ENCODE measurements around the gene CDCP1. TPM values are rescaled to one million over a fixed set of nuclear protein-coding genes. Genes with fewer than 3 reads are reported as not detected.

Gene CDCP1
- total and polyA plus RNA-seq, 2 experiments from 2014 or later: 0.12 TPM; not detected in 1

DNA sequence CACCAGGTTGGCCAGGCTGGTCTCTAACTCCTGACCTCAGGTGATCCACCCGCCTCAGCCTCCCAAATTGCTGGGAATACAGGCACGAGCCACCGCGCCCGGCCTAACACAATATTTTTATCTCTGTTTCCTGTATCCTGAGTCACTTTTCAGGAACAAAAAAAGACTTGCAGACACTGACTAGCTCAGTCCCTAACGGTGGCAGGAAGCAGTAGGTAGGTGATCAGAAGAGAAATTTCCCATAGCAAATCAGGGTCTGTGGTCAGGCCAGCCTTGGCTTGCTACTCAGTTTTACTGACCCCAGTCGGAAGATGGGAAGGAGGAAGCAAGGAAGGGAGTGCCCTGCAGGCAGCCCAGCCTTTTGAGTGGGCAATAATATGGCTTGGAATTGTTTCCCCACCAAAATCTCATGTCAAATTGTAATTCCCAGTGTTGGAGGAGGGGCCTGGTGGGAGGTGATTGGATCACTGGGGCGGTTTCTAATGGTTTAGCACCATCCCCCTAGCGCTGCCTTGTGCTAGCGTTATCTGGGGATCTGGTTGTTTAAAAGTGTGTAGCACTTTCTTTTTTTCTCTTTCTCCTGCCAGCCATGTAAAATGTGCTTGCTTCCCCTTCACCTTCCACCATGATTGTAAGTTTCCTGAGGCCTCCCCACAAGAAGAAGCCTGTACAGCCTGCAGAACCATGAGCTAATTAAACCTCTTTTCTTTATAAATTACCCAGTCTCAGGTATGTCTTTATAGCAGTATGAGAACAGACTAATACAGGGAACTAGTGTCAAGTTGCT lies 19.5 kb upstream of the CDCP1 start:
- H3K4me1 ChIP-seq (ENCODE audit: low read depth): peaks cover 8% of the 10 kb centered on the region
- TF ChIP-seq, protein P1, sequence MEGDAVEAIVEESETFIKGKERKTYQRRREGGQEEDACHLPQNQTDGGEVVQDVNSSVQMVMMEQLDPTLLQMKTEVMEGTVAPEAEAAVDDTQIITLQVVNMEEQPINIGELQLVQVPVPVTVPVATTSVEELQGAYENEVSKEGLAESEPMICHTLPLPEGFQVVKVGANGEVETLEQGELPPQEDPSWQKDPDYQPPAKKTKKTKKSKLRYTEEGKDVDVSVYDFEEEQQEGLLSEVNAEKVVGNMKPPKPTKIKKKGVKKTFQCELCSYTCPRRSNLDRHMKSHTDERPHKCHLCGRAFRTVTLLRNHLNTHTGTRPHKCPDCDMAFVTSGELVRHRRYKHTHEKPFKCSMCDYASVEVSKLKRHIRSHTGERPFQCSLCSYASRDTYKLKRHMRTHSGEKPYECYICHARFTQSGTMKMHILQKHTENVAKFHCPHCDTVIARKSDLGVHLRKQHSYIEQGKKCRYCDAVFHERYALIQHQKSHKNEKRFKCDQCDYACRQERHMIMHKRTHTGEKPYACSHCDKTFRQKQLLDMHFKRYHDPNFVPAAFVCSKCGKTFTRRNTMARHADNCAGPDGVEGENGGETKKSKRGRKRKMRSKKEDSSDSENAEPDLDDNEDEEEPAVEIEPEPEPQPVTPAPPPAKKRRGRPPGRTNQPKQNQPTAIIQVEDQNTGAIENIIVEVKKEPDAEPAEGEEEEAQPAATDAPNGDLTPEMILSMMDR (IDR thresholded peaks at IDR 0.05; ENCODE audit: low read depth, low read length): no peak
- H3K27ac ChIP-seq: no peak overlapping the region
- no peak overlapping the region for H3K4me3 ChIP-seq
- H3K27me3 ChIP-seq: peaks cover 8% of the 10 kb centered on the region
- no peaks in the 10 kb centered on the region for H3K9me3 ChIP-seq (ENCODE audit: low read depth)
- no peak for DNase-seq (ENCODE audit: low read depth in 1 of 2, low spot score in 1 of 2)
- H3K36me3 ChIP-seq: no peaks in the 10 kb centered on the region

DNA sequence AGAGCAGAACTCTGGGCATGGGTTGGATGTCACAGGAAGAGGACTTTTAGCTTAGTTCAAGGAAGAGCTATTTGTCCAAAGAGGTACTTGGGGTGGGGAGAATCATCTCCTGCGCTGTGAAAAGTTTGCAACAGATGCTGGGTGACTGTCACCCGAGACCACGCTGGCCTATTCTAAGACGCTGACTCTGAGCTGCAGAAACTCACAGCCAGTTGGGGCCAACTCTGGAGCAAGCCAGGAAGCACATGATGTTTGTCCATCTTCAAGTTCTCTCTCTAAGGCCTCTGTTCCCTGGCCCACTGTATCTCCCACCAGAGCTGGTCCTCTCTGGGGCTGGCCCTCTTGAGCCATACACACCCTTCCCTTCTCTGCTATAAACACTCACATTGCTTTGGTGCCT lies 17.9 kb upstream of the CDCP1 start:
- H3K27me3 ChIP-seq: no peaks in the 10 kb centered on the region
- TF ChIP-seq, protein P1 (IDR thresholded peaks at IDR 0.05; ENCODE audit: low read depth, low read length): no peak
- no peak for DNase-seq (ENCODE audit: low read depth in 1 of 2, low spot score in 1 of 2)
- peaks cover 8% of the 10 kb centered on the region for H3K4me1 ChIP-seq (ENCODE audit: low read depth)
- H3K9me3 ChIP-seq (ENCODE audit: low read depth): no peaks in the 10 kb centered on the region
- H3K36me3 ChIP-seq: no peaks in the 10 kb centered on the region
- no peak overlapping the region for H3K4me3 ChIP-seq
- no peak overlapping the region for H3K27ac ChIP-seq

DNA sequence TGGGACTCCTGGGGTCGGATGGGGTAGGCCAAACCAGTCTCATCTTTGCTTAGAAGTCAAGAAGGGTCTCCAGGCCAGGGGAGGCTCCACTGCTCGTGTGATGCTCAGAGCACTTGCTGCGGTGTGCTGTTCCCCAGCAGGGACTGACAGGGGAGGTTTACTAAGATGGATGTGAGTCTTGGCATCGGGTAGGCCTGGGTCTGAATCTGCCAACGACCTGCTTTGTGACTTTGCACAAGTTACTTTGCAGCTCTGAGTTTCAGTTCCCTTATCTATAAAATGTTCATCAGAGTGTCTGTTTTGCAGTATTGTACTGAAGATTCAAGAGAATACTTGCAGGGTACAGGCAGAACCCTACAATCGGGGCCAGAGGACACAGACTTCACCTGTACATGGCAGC lies 17.3 kb upstream of the CDCP1 start:
- no peaks in the 10 kb centered on the region for H3K27me3 ChIP-seq
- H3K27ac ChIP-seq: no peak overlapping the region
- no peak overlapping the region for H3K4me3 ChIP-seq
- H3K9me3 ChIP-seq (ENCODE audit: low read depth): no peaks in the 10 kb centered on the region
- no peaks in the 10 kb centered on the region for H3K36me3 ChIP-seq
- DNase-seq (ENCODE audit: low read depth in 1 of 2, low spot score in 1 of 2): no peak
- peaks cover 8% of the 10 kb centered on the region for H3K4me1 ChIP-seq (ENCODE audit: low read depth)
- TF ChIP-seq, protein P1 (IDR thresholded peaks at IDR 0.05; ENCODE audit: low read depth, low read length): no peak

DNA sequence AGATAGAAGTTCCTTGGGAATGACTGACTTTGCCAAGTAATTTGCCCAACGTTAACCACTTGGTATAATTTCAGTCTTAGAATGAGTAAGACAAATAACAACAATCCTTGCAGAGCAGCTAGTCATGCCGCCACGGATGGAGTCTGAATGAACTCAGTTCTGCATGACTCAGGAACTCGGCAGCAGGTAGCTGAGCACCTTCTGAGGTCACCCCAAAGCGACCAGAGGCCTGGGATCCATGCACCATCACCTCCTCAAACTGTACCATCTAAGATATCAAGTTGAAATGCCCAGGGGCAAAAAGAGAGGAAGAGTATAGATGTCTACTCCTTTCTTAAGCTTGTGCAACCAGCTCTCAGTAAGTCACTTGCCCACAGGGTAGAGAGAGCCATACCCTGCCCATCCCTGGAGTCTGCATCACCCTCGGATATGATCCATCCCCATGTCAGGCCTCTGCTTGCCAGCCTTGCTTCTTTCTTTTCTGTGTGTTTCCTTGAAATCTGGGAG lies 8.5 kb upstream of the CDCP1 start:
- H3K27me3 ChIP-seq: peaks cover 8% of the 10 kb centered on the region
- TF ChIP-seq, protein P1 (IDR thresholded peaks at IDR 0.05; ENCODE audit: low read depth, low read length): no peak
- H3K36me3 ChIP-seq: no peaks in the 10 kb centered on the region
- no peak for DNase-seq (ENCODE audit: low read depth in 1 of 2, low spot score in 1 of 2)
- H3K4me1 ChIP-seq (ENCODE audit: low read depth): no peaks in the 10 kb centered on the region
- H3K27ac ChIP-seq: no peak overlapping the region
- no peak overlapping the region for H3K4me3 ChIP-seq
- no peaks in the 10 kb centered on the region for H3K9me3 ChIP-seq (ENCODE audit: low read depth)

DNA sequence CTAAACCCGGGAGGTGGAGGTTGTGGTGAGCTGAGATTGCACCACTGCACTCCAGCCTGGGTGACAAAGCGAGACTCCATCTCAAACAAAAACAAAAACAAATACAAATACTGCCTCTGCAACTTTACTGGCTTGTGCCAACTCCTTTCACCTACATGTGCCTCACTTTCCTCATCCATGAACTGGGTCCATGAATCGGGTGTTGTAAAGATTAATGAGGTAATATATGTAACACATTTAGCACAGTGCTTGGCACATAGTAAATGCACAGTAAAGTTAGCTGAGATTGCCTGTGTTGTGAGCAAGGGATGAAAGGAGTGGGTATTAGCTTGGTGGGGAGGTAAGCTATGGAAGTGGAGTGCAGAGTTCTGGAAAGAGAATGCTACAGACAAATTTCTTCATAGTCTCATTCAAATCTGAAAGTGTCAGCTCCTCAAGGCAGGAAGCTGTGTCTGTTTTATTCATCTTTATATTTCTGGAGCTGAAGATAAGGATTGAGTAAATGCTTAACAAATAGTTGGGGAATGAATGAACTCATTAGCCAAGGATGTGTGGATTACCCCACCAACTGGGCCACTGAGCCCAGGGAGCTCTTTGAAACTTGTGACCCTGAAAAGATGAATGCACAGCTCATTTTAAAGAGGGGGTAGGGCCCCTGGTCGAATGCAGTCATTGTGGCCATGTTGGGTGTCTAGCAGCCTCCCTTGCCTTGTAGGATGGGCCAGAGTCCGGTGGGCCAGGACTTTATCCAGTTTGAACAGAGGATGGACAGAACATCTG lies 7.7 kb upstream of the CDCP1 start:
- H3K4me1 ChIP-seq (ENCODE audit: low read depth): no peaks in the 10 kb centered on the region
- no peak overlapping the region for H3K4me3 ChIP-seq
- H3K27me3 ChIP-seq: peaks cover 13% of the 10 kb centered on the region
- H3K27ac ChIP-seq: no peak overlapping the region
- DNase-seq (ENCODE audit: low read depth in 1 of 2, low spot score in 1 of 2): peak in 1 of 2 donors; percentile 75
- H3K36me3 ChIP-seq: no peaks in the 10 kb centered on the region
- TF ChIP-seq, protein P1 (IDR thresholded peaks at IDR 0.05; ENCODE audit: low read depth, low read length): no peak
- no peaks in the 10 kb centered on the region for H3K9me3 ChIP-seq (ENCODE audit: low read depth)
